HG03280 (cell line): Measurements from ENCODE around the gene MSI1.

ENCODE experiments used
- ATAC-seq: cut with Tn5 transposase; IDR thresholded peaks from one replicate; pipeline ENCODE4 v1.9.1; 2021; ENCODE audit warnings: mild to moderate bottlenecking, moderate library complexity; ENCODE audit not compliant: unreplicated experiment

Gene MSI1

GRCh38 chr12:120377611-120378010 lies 8.6 kb upstream of the MSI1 start:
- ATAC-seq, result no peak

- ATAC-seq, result no peak
These were observed 8.1 kb upstream of the MSI1 start for GRCh38 chr12:120376934-120377572.

- no peak for ATAC-seq
These were observed 7.5 kb upstream of the MSI1 start for GRCh38 chr12:120376416-120376815.

GRCh38 chr12:120376009-120376408 lies 7.0 kb upstream of the MSI1 start:
- no peak for ATAC-seq

- no peak for ATAC-seq
These were observed 4.7 kb upstream of the MSI1 start for GRCh38 chr12:120373683-120374082.

- ATAC-seq, result no peak
These were observed 1.6 kb upstream of the MSI1 start for GRCh38 chr12:120370343-120371243.

- no peak for ATAC-seq
These were observed 809 bp upstream of the MSI1 start for GRCh38 chr12:120369603-120370342.

GRCh38 chr12:120367924-120368788 lies 808 bp downstream of the MSI1 start:
- no peak for ATAC-seq

- ATAC-seq, result no peak
These were observed 1.6 kb downstream of the MSI1 start for GRCh38 chr12:120367233-120367923.

GRCh38 chr12:120366845-120367232 lies 2.1 kb downstream of the MSI1 start:
- no peak for ATAC-seq

GRCh38 chr12:120366341-120366705 lies 2.6 kb downstream of the MSI1 start:
- no peak for ATAC-seq

GRCh38 chr12:120365675-120366340 lies 3.2 kb downstream of the MSI1 start:
- no peak for ATAC-seq

GRCh38 chr12:120364487-120364886 lies 4.5 kb downstream of the MSI1 start:
- ATAC-seq, result no peak

GRCh38 chr12:120363274-120363855 lies 5.6 kb downstream of the MSI1 start:
- no peak for ATAC-seq

- ATAC-seq, result no peak
These were observed 6.3 kb downstream of the MSI1 start for GRCh38 chr12:120362516-120363273.

GRCh38 chr12:120361506-120362208 lies 7.3 kb downstream of the MSI1 start:
- ATAC-seq, result no peak

- ATAC-seq, result no peak
These were observed 9.8 kb downstream of the MSI1 start for GRCh38 chr12:120359128-120359527.
